Ectodermal cell (in vitro differentiated cells): ENCODE results near the gene TRANK1.
"Not testable (repeated sequence)": the region's sequence is repeated elsewhere in the genome, so short reads cannot be mapped to it uniquely, and the experiment has no call there.

Experiments used
- H3K27ac ChIP-seq: 2 replicates; pipeline ENCODE4 v1.7.0; 2013; ENCODE audit warnings: mild to moderate bottlenecking, low read depth, low read length; ENCODE audit not compliant: insufficient read depth, poor library complexity, severe bottlenecking
- H3K27me3 ChIP-seq: 2 replicates; pipeline ENCODE4 v1.7.0; 2013; ENCODE audit warnings: mild to moderate bottlenecking, low read length; ENCODE audit not compliant: insufficient read depth, control insufficient read depth, poor library complexity, severe bottlenecking
- H3K36me3 ChIP-seq: one replicate; pipeline ENCODE4 v1.7.0; 2013; ENCODE audit warnings: low read length; ENCODE audit not compliant: control insufficient read depth, insufficient read depth
- H3K4me1 ChIP-seq: one replicate; pipeline ENCODE4 v1.7.0; 2013; ENCODE audit warnings: low read length; ENCODE audit not compliant: control insufficient read depth, insufficient read depth
- H3K4me3 ChIP-seq: 2 replicates; pipeline ENCODE4 v1.7.0; 2013; ENCODE audit warnings: low read depth, low read length, control low read depth; ENCODE audit not compliant: insufficient read depth
- H3K9me3 ChIP-seq: 2 replicates; pipeline ENCODE4 v1.7.0; 2013; ENCODE audit warnings: mild to moderate bottlenecking, low read length, moderate library complexity; ENCODE audit not compliant: control insufficient read depth
- WGBS, 2 experiments: methylation state at CpG; one replicate each; pipeline ENCODE4 v1.1.7; 2013; ENCODE audit warnings: missing lambda C conversion rate in 2 of 2; 5-methylcytosine and 5-hydroxymethylcytosine counted together

Gene TRANK1

DNA sequence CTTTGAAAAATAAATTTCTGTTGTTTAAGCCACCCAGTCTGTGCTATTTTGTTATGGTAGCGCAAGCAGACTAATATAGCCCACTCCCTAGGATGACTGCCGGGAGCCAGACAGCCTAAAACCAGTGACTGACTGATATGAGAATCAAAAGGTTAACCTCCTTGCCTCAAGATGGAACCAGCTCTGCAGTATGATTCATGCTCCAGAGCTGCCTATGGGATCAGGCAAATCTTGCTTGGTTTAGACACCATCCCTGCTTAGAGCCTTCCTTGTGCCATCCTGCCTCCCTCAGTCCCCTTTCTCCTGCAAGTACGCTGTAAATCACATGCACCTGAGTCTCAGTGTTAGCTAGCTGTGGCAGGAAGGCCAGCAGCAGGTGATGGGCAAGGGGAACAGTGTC, 39.3 kb downstream of the TRANK1 start:
- no peak overlapping the region for H3K27ac ChIP-seq
- no peaks in the 10 kb centered on the region for H3K9me3 ChIP-seq
- H3K36me3 ChIP-seq, result no peaks in the 10 kb centered on the region
- no peaks in the 10 kb centered on the region for H3K4me1 ChIP-seq
- 97 to 99% methylated on average over 3 of the region's 3 CpGs for WGBS, 2 experiments
- no peaks in the 10 kb centered on the region for H3K27me3 ChIP-seq
- H3K4me3 ChIP-seq, result no peak overlapping the region

DNA sequence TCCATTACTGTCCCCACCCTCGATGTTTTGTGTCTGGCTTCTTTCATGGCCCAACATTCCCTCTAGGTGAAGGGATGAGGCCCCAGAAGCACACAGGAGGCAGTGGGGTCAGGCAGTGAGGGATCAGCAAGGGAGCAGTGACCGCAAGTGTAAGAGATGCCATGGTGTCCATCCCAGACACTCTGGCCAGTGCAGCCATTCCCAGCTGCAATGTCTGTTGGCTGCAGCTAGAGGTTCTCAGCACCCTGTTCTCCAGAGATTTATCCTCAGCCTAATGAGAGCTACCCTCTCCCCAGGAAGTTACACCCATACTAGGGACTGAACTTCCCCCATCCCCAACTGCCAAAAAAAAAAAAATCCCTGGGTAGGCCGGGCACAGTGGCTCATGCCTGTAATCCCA, 40.2 kb downstream of the TRANK1 start:
- H3K4me1 ChIP-seq, result no peaks in the 10 kb centered on the region
- 70 to 84% methylated on average over 3 of the region's 3 CpGs for WGBS, 2 experiments
- no peak overlapping the region for H3K4me3 ChIP-seq
- no peaks in the 10 kb centered on the region for H3K36me3 ChIP-seq
- H3K27ac ChIP-seq, result no peak overlapping the region
- H3K27me3 ChIP-seq, result no peaks in the 10 kb centered on the region
- H3K9me3 ChIP-seq, result no peaks in the 10 kb centered on the region

DNA sequence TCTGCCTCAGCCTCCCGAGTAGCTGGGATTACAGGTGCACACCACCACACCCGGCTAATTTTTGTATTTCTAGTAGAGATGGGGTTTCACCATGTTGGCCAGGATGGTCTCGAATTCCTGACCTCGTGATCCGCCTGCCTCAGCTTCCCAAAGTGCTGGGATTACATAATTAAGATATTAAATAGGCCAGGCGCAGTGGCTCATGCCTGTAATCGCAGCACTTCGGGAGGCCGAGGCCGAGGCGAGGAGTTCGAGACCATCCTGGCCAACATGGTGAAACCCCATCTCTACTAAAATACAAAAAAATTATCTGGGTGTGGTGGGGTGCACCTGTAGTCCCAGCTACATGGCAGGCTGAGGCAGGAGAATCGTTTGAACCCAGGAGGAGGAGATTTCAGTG, 40.8 kb downstream of the TRANK1 start:
- H3K27me3 ChIP-seq, H3K4me3 ChIP-seq, H3K4me1 ChIP-seq, H3K27ac ChIP-seq, H3K9me3 ChIP-seq, H3K36me3 ChIP-seq: not testable (repeated sequence)
- WGBS, 2 experiments, result 87 to 88% methylated on average over 12 to 13 of the region's 13 CpGs

DNA sequence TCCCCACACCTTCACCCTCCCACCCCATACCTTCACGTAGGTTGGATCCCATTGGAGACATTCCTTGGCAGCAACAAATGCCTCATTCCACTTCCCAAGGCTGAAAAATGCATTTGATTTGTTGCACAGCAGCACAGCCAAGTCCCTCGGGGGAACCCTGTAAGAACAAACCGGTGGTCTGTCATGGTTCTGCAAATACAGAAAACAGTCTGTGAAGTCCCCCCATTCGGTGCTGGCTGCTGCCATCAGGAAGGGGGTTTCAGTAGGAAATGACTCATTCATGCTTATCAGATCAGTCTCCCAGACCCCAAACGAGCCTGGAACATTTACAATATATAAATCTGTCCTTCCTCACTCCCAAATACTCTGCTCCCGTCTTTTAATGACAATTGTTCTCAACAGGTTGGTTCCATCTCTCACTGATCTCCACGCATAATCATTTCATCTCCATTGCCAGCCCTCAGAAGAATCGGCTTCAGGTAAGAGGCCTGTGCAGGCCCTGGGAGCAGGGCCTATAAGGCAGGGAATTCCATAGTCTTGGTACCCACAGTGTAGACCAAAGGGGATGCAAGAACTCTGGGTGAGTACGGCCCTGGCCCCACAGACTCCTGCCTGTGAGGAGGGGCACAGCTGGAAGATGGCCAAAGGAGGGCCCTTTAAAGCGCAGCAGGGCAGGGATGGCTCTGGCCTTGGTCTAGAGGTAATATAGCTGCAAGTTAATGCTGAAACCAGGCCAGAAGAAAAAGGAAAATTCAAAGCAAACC, 41.6 kb downstream of the TRANK1 start:
- Histone ChIP-seq H3K27ac (no peak overlapping the region), H3K9me3 (no peaks in the 10 kb centered on the region), H3K4me1 (no peaks in the 10 kb centered on the region), H3K4me3 (no peak overlapping the region), H3K27me3 (no peaks in the 10 kb centered on the region), H3K36me3 (no peaks in the 10 kb centered on the region)
- WGBS, 2 experiments, result 89 to 91% methylated on average over 10 of the region's 10 CpGs

DNA sequence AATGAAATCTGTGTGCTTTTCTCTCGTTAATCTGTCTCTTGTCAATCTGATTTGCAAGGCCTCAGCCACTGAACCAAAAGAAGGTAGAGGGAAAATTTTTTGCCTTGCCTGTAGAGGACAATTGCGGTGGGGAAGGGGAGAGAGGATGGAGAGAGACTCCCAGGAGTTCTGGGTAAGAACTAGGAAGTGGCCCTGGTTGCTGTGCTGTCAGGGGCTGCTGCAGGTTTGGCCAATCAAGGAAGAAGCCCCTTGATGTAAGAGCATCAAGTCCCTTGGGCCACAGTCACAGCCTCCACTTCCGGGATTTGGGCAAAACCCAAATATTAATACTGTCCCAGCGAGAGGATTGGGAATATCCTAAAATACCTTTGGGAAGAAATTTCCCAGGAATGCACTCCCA, 43.3 kb downstream of the TRANK1 start:
- no peaks in the 10 kb centered on the region for H3K27me3 ChIP-seq
- H3K36me3 ChIP-seq, result no peaks in the 10 kb centered on the region
- H3K4me1 ChIP-seq, result no peaks in the 10 kb centered on the region
- no peak overlapping the region for H3K4me3 ChIP-seq
- no peak overlapping the region for H3K27ac ChIP-seq
- 93 to 97% methylated on average over 4 of the region's 4 CpGs for WGBS, 2 experiments
- no peaks in the 10 kb centered on the region for H3K9me3 ChIP-seq

DNA sequence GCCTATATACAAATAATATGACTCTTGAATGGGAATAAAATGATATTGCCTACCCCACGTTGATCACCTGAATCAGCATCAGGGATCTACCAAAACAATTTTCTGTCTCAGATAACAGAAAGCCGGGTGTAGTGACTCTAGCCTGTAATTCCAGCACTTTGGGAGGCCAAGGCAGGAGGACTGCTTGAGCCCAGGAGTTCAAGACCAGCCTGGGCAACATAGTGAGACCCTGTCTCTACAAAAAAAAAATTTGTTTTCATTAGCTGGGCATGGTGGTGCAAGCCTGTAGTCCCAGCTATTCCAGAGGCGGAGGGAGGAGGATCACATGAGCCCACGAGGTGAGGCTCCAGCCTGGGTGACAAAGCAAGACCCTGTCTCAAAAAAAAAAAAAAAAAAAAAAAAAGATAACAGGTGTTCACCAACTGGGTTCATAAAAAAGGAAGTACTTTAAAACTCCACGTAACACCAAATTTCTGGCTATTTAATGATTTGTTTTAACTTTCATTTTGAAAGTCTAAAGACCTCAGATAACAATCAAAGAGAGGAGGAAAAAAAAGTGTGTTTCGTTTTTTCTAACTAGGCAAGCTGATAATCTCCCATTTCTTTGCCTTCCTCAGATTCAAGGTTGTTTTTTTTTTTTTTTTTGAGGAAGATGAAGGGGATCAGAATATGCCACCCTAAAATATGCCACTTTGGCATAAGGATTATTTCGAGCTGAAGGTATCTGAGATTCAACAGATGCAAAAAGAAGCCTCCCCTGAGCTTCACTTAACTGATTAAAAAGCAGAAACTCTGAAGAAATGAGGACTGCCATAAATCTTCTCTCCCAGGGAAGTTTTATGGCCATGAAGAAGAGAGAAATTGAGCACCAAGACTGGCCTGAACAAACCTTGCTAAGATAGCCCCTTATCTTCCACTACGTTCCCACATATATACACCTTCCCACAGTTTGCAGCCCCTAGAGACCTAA, 44.1 kb downstream of the TRANK1 start:
- no peaks in the 10 kb centered on the region for H3K9me3 ChIP-seq
- H3K27ac ChIP-seq, result no peak overlapping the region
- no peaks in the 10 kb centered on the region for H3K36me3 ChIP-seq
- H3K4me3 ChIP-seq, result no peak overlapping the region
- no peaks in the 10 kb centered on the region for H3K4me1 ChIP-seq
- H3K27me3 ChIP-seq, result no peaks in the 10 kb centered on the region
- WGBS, 2 experiments, result 91 to 96% methylated on average over 6 to 7 of the region's 8 CpGs

DNA sequence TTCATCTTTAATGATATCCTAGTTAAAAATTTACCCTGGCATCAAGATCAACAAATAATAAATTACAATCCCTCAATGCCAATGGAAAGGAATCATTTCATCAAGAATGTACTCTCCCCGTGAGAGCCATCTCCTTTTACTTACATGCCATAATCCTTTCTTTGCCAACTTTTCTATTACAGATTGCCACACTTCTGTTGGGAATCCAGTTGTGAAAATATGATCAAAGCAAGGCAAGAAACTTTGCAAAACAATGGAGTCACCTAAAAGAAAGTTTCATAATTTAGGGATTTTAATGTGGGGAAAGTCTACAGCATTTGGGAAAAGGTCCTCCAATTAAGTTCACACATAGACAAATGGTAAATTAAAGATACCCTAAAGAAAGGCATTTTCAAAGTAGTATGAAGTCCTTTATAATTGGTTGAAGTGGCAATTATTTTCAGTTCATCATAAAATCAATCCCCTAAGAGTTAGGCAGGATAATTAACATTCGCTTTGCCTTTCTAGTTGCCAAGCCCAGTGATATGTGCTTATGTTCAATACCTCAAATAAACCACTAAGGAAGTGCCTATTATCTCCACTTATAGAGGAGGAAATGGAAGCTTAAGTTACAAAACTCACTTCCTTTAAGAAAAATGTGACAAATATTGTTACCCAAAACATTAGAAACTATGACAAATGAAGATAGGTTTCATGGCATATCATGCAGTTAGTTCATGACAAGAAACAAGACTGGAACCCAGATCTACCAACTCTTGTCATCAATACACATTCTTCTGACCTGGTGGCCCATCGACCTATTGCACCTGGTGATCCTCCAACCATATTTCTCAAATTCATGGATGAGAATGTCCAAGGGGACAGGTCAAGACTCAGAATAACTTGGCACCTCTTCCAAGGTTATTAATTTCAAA, 49.1 kb downstream of the TRANK1 start:
- H3K27ac ChIP-seq, result no peak overlapping the region
- no peak overlapping the region for H3K4me3 ChIP-seq
- H3K4me1 ChIP-seq, result no peaks in the 10 kb centered on the region
- H3K9me3 ChIP-seq, result no peaks in the 10 kb centered on the region
- WGBS, 2 experiments, result 91 to 92% methylated on average over 2 to 3 of the region's 3 CpGs
- no peaks in the 10 kb centered on the region for H3K27me3 ChIP-seq
- no peaks in the 10 kb centered on the region for H3K36me3 ChIP-seq

DNA sequence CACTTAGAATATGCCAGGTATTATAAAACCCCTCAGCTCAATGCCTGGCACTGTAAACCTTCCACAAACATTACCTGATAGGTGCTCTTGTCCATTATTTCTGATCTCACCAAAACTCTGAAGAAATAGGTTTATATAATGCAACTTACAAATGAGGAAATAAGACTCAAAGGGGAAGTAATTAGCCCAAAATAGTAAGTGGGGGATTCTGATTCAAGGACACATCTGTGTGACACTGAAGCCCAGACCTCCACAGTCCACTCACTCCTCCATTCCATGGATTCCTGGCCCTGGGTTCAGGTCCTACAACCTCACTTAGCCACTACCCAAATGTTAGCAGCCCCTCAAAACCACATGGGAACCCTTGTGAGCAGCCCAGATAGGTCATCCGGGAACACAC, 49.9 kb downstream of the TRANK1 start:
- H3K36me3 ChIP-seq, result no peaks in the 10 kb centered on the region
- H3K9me3 ChIP-seq, result no peaks in the 10 kb centered on the region
- H3K4me1 ChIP-seq, result peaks cover 4% of the 10 kb centered on the region
- no peaks in the 10 kb centered on the region for H3K27me3 ChIP-seq
- 100% methylated on average over 1 of the region's 1 CpG for WGBS, 2 experiments
- H3K4me3 ChIP-seq, result no peak overlapping the region
- H3K27ac ChIP-seq, result no peak overlapping the region

DNA sequence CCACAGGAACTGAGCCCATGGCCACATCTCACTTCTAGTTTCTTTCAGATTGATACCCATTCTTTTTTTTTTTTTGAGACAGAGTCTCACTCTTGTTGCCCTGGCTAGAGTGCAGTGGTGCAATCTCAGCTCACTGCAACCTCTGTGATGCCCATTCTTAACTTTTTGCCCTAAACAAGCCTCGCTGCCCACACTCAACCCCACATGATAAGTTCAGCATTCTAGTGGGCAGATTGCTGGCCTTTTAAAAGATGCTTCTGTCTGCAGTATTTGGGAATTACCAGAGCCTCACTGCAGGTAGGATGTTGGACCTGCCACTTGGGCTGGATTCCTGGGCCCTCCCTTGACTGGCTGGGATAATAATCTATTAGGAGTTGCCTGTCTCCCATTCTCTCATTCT, 51.0 kb downstream of the TRANK1 start:
- H3K4me1 ChIP-seq, result peaks cover 4% of the 10 kb centered on the region
- H3K36me3 ChIP-seq, result no peaks in the 10 kb centered on the region
- no peaks in the 10 kb centered on the region for H3K9me3 ChIP-seq
- H3K27ac ChIP-seq, result no peak overlapping the region
- 87 to 97% methylated on average over 1 of the region's 1 CpG for WGBS, 2 experiments
- H3K4me3 ChIP-seq, result no peak overlapping the region
- H3K27me3 ChIP-seq, result no peaks in the 10 kb centered on the region
